H1 (cell line): ENCODE results near the gene ARHGAP24.

Experiments
- ATF2 ChIP-seq: IDR thresholded peaks from 2 replicates; pipeline ENCODE4 v1.6.1; 2012; ENCODE audit warnings: low read length, inconsistent platforms
- EP300 ChIP-seq, 2 experiments: IDR thresholded peaks; 1 replicate in 1 of 2; 2 replicates in 1 of 2; pipeline ENCODE4 v1.6.1; 2011 to 2012; ENCODE audit warnings: low read depth in 2 of 2, low read length in 2 of 2, mild to moderate bottlenecking in 2 of 2, borderline replicate concordance in 1 of 2, inconsistent platforms in 1 of 2, moderate library complexity in 1 of 2
- HDAC6 ChIP-seq: IDR thresholded peaks from one replicate; pipeline ENCODE4 v1.7.1; 2012; ENCODE audit warnings: low read depth, mild to moderate bottlenecking, inconsistent platforms, low read length, moderate library complexity
- RXRA ChIP-seq: IDR thresholded peaks from 2 replicates; pipeline ENCODE4 v1.6.1; 2011; ENCODE audit warnings: low read depth, mild to moderate bottlenecking, low read length, moderate library complexity; ENCODE audit not compliant: insufficient read depth
- SIRT6 ChIP-seq: IDR thresholded peaks from one replicate; pipeline ENCODE4 v1.7.1; 2012; ENCODE audit warnings: low read length, inconsistent platforms
- SP1 ChIP-seq: IDR thresholded peaks from 2 replicates; pipeline ENCODE4 v1.6.1; 2011; ENCODE audit warnings: low read depth, low read length

DNA sequence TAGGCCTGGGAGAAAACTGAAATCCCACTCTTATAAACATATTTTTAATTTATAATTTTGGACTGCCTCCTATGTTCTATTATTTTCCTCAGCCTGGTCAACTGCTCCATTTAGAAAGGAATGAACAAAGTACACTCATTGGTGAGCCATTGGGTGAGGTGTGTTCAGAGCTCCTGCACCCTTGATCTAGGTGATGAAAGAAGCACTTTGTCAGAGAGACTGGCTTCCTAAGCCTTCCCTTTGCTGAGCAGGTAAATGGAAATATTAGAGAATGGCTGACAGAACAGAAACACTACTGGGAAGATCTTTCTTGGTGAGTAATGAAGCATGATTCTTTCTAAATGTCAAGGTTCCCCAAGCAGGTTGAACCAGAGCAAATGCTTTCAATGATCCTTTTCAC lies 19.0 kb upstream of the ARHGAP24 start:
- TF ChIP-seq HDAC6 (no peak), RXRA (no peak), SIRT6 (no peak), SP1 (no peak), EP300 (IDR thresholded peaks at IDR 0.05; ENCODE audit: borderline replicate concordance in 1 of 2, low read depth in 2 of 2, low read length in 2 of 2) (no peak), ATF2 (no peak)
